Fibroblast of lung (primary cell): ENCODE data around the gene GNAZ. TPM values are rescaled to one million over a fixed set of nuclear protein-coding genes. Genes with fewer than 3 reads are reported as not detected.

ENCODE experiments used
- DNase-seq, 2 donors: peaks; one replicate each; pipeline versions ENCODE4 v3.0.0 to v3.0.0-alpha.2; 2010; ENCODE audit warnings: low read depth in 2 of 2
- H2AFZ ChIP-seq: 2 replicates; pipeline ENCODE4 v1.5.1; 2012; ENCODE audit warnings: low read length, control low read depth, inconsistent platforms
- H3K27ac ChIP-seq: 2 replicates; pipeline ENCODE4 v1.5.1; 2011; ENCODE audit warnings: low read length, control low read depth; ENCODE audit not compliant: insufficient read depth
- H3K27me3 ChIP-seq: 2 replicates; pipeline ENCODE4 v1.5.1; 2011; ENCODE audit warnings: mild to moderate bottlenecking, low read length; ENCODE audit not compliant: control insufficient read depth, insufficient read depth
- H3K36me3 ChIP-seq: 2 replicates; pipeline ENCODE4 v1.5.1; 2011; ENCODE audit warnings: low read length; ENCODE audit not compliant: control insufficient read depth, insufficient read depth
- H3K4me1 ChIP-seq: 2 replicates; pipeline ENCODE4 v1.5.1; 2011; ENCODE audit warnings: low read length; ENCODE audit not compliant: control insufficient read depth, insufficient read depth; ENCODE audit errors: extremely low read depth
- H3K4me2 ChIP-seq: 2 replicates; pipeline ENCODE4 v1.5.1; 2011; ENCODE audit warnings: low read length, control low read depth; ENCODE audit not compliant: insufficient read depth; ENCODE audit errors: extremely low read depth
- H3K4me3 ChIP-seq, 4 experiments: fragments of 200-600 bp in 1 of 4; sonication (generic) in 1 of 4; replicated peaks in 1 of 4; 2 replicates each; pipeline ENCODE4 v1.5.1; 2011 to 2016; ENCODE audit warnings: low read length in 4 of 4, low read depth in 3 of 4, mild to moderate bottlenecking in 3 of 4, control low read depth in 2 of 4, inconsistent platforms in 1 of 4, mixed read lengths in 1 of 4; ENCODE audit not compliant: insufficient read depth in 1 of 4; ENCODE audit errors: control extremely low read depth in 1 of 4
- H3K79me2 ChIP-seq: 2 replicates; pipeline ENCODE4 v1.5.1; 2012; ENCODE audit warnings: mild to moderate bottlenecking, low read length, inconsistent platforms; ENCODE audit not compliant: control insufficient read depth, insufficient read depth
- H3K9ac ChIP-seq: 2 replicates; pipeline ENCODE4 v1.5.1; 2011; ENCODE audit warnings: mild to moderate bottlenecking, low read length, control low read depth; ENCODE audit not compliant: insufficient read depth
- H3K9me3 ChIP-seq: 2 replicates; pipeline ENCODE4 v1.5.1; 2012; ENCODE audit warnings: low read depth, low read length; ENCODE audit not compliant: control insufficient read depth, insufficient read depth
- H4K20me1 ChIP-seq: 2 replicates; pipeline ENCODE4 v1.5.1; 2011; ENCODE audit warnings: low read length; ENCODE audit not compliant: control insufficient read depth, insufficient read depth; ENCODE audit errors: extremely low read depth
- EZH2 ChIP-seq: IDR thresholded peaks from 2 replicates; pipeline ENCODE4 v1.5.1; 2012; ENCODE audit warnings: low read length, control low read depth, mild to moderate bottlenecking; ENCODE audit errors: missing control alignments
- polyA plus RNA-seq, 2 donors: library from polyadenylated mRNA; depleted of rRNA in 1 of 2; stranded (reverse) in 1 of 2; unstranded in 1 of 2; fragments of >200 nt; gene quantifications; 2 replicates each; pipeline ENCODE4 v1.2.1, GENCODE V29; 2011 to 2012; ENCODE audit warnings: missing spikeins in 1 of 2
- total RNA-seq: library from RNA; depleted of rRNA; stranded (reverse); fragments of >200 nt; gene quantifications from 2 replicates; pipeline ENCODE4 v1.2.1, GENCODE V29; 2014
- TF ChIP-seq, protein P1 (sequence below), 2 donors: IDR thresholded peaks in 1 of 2; conservative IDR thresholded peaks in 1 of 2; 1 replicate in 1 of 2; 2 replicates in 1 of 2; pipeline ENCODE4 v1.5.1; 2011 to 2012; ENCODE audit warnings: low read length in 2 of 2, control low read depth in 1 of 2, inconsistent platforms in 1 of 2, low read depth in 1 of 2, mild to moderate bottlenecking in 1 of 2

The GNAZ gene
- total and polyA plus RNA-seq, 2 donors (not counting 1 experiment from before 2014, with no cell fraction given): 0.22 to 1.7 TPM

DNA sequence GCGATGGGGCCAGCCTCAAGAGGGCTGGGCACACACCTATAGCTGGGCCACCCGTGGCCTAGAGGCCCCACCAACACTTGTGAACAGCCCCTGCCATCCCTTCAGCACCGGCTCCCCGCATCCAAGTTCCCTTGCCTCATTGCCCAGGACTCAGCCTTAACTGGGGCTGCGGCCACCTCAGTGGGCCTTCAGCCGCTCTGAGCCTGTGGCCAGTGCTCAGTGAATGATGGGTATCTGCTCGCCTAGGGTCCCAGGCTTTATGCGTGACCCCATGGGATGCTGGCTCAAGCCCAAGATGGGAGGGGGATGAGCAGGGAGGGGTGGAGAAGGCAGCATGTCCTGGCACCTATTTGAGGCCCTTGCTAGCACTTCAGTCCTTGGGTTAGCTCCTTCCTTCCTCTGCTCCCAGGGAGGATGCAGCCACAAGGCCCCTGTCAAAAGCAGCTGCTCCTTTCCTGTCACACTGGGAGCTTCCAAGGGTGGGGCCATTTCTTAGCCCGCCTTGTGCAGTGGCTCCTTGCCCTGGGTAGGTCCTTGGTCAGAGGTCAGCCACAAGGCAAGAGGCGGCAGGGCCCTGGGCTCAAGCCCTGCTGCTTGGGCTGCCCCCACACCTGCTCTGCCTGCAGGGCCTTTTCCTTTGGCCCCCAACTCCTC, 31.8 kb downstream of the GNAZ start:
- H3K36me3 ChIP-seq: no peaks in the 10 kb centered on the region
- no peak overlapping the region for H3K4me3 ChIP-seq
- no peaks in the 10 kb centered on the region for H3K79me2 ChIP-seq
- DNase-seq: no peak
- H3K9ac ChIP-seq: no peak overlapping the region
- H4K20me1 ChIP-seq: no peaks in the 10 kb centered on the region
- TF ChIP-seq EZH2: no peak
- TF ChIP-seq, protein P1, sequence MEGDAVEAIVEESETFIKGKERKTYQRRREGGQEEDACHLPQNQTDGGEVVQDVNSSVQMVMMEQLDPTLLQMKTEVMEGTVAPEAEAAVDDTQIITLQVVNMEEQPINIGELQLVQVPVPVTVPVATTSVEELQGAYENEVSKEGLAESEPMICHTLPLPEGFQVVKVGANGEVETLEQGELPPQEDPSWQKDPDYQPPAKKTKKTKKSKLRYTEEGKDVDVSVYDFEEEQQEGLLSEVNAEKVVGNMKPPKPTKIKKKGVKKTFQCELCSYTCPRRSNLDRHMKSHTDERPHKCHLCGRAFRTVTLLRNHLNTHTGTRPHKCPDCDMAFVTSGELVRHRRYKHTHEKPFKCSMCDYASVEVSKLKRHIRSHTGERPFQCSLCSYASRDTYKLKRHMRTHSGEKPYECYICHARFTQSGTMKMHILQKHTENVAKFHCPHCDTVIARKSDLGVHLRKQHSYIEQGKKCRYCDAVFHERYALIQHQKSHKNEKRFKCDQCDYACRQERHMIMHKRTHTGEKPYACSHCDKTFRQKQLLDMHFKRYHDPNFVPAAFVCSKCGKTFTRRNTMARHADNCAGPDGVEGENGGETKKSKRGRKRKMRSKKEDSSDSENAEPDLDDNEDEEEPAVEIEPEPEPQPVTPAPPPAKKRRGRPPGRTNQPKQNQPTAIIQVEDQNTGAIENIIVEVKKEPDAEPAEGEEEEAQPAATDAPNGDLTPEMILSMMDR (conservative IDR thresholded peaks at IDR 0.05 in 1 of 2, IDR thresholded peaks at IDR 0.05 in 1 of 2; ENCODE audit: low read depth in 1 of 2, low read length in 2 of 2): no peak
- H3K27me3 ChIP-seq: no peaks in the 10 kb centered on the region
- H3K4me1 ChIP-seq: no peaks in the 10 kb centered on the region
- no peak overlapping the region for H3K27ac ChIP-seq
- no peak overlapping the region for H3K4me2 ChIP-seq
- H3K9me3 ChIP-seq: no peaks in the 10 kb centered on the region
- H2AFZ ChIP-seq: no peak overlapping the region

DNA sequence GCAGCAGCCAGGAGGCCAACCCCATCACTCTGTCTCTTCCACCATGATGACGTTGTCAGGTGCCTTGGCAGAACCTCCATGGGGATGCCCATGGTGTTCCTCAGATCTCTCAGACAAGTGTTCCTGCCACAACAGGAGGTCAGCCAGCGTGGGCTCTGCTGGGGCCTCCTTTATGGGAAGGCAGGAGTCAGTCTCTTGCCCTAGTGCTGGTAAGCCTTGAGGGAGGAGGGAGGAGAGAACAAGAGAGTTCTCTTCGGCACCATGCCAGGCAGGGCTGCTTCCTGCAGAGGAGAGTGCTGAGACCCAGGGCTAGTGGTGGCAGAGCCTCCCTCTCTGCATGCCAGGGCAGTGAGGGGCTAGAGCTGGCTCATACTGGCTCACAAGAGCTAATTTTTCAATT, 32.5 kb downstream of the GNAZ start:
- no peaks in the 10 kb centered on the region for H3K36me3 ChIP-seq
- no peak overlapping the region for H3K4me2 ChIP-seq
- TF ChIP-seq EZH2: no peak
- TF ChIP-seq, protein P1 (conservative IDR thresholded peaks at IDR 0.05 in 1 of 2, IDR thresholded peaks at IDR 0.05 in 1 of 2; ENCODE audit: low read depth in 1 of 2, low read length in 2 of 2): no peak
- H3K79me2 ChIP-seq: no peaks in the 10 kb centered on the region
- no peak overlapping the region for H3K27ac ChIP-seq
- no peaks in the 10 kb centered on the region for H3K9me3 ChIP-seq
- no peaks in the 10 kb centered on the region for H4K20me1 ChIP-seq
- H3K27me3 ChIP-seq: no peaks in the 10 kb centered on the region
- DNase-seq: no peak
- no peak overlapping the region for H3K4me3 ChIP-seq
- H3K4me1 ChIP-seq: no peaks in the 10 kb centered on the region
- no peak overlapping the region for H3K9ac ChIP-seq
- H2AFZ ChIP-seq: no peak overlapping the region

DNA sequence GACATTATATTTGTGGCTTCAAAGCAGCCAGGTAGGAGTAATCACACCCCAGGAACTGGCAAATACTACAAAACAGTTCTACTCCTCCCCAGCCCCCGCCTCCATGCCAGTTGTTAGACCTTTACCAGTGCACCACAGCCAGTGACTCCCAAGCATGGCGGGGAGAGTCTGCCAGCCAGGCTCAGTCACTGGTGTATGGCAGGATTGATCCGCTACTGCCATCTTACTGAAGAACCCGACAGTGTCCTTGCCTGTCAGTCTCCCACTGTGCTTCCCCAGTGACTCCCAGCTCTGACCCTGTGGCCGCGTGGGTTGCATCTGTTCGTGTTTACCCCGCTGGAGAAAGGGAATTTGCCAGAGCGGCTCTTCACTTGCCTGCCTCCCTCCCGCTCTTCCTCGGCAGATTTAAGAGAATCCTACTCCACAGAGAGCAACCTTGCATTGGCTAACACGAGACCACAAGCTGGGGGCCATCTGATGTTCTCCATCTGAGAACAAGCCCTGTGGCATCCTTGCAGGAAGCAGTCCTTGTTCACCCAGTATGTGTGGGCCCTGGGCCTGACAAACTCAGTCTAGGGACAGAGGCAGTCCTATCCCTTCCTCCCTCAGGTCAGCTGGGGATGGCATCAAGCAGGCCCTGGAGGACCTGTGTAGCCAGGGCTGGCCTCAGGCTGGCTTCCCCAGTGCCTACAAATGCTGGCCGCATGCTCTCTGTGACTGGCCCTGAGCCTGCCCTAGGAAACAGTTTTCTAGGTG, 33.1 kb downstream of the GNAZ start:
- no peaks in the 10 kb centered on the region for H3K4me1 ChIP-seq
- H2AFZ ChIP-seq: no peak overlapping the region
- H3K4me3 ChIP-seq: no peak overlapping the region
- no peak overlapping the region for H3K4me2 ChIP-seq
- no peaks in the 10 kb centered on the region for H4K20me1 ChIP-seq
- no peak overlapping the region for H3K27ac ChIP-seq
- no peaks in the 10 kb centered on the region for H3K27me3 ChIP-seq
- no peak for TF ChIP-seq EZH2
- TF ChIP-seq, protein P1 (conservative IDR thresholded peaks at IDR 0.05 in 1 of 2, IDR thresholded peaks at IDR 0.05 in 1 of 2; ENCODE audit: low read depth in 1 of 2, low read length in 2 of 2): no peak
- H3K9me3 ChIP-seq: no peaks in the 10 kb centered on the region
- no peaks in the 10 kb centered on the region for H3K36me3 ChIP-seq
- H3K79me2 ChIP-seq: no peaks in the 10 kb centered on the region
- no peak for DNase-seq
- no peak overlapping the region for H3K9ac ChIP-seq
